Activated CD4-positive, alpha-beta T cell treated with anti-CD3 and anti-CD28 coated beads, Interleukin-2, amount 50 U/mL, for 1 hour (primary cell): ENCODE data around the gene OR2B6.

ENCODE experiments used
- DNase-seq: peaks from one replicate; pipeline ENCODE4 v3.0.0-alpha.2; 2020

Gene OR2B6

DNA sequence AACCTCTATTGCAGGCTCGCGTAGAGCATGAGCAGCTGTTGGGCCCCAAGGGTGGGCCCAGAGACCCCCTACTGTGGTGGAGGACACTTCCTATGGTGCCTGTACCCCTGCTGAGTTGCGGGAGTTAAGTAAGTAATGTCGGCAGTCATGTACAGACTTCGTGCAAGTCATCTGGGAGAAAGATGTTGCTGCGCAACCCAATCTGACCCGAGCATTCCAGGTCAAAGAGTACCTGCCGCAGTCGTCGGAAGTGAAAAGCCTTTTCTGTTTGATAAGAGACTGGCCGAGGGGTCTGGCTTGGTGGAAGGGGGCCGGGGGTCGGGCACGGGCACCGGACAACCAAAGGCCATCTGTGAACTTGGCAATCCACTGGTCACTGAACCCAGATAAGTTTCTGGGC is 44.3 kb downstream of the OR2B6 start:
- DNase-seq, result no peak

GRCh38 chr6:28001751-28002150 is 44.7 kb downstream of the OR2B6 start:
- DNase-seq, result no peak

DNA sequence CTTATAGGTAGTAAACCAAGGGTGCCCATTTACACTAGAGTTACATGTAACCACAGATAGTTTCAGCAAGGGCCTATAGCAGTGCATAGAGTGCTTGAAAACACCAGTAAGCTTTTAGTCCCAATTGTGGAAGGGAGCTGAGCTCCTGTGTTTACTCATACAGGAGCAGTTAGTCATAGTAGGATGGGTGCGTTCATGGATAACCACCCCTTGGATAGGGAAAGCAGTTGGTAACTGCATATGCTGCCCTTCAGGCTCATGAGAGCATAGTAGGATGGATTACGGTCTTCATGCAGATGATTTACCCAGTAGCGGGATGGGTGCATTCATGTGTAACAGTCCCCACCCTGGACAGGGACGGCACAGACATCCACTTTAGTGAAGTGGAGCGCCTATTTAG is 45.1 kb downstream of the OR2B6 start:
- no peak for DNase-seq

DNA sequence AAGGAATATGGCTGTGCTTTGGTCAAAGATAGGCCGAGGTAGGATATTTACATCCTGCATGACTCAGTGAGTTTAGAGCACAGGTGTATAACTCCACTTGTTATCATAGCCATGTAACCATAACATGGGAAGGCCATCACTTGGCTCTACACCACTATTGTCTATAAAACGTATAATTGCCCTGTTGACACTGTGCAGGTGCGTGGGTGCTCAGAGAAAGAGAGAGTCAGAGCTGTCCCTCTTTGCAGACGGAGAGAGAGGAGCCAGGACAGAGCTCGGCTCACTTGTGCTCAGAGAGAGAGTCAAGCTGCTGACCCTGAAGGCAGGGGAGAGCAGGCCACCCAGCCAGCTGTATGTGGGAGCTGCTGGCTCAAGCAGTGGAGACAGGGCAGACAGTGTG is 46.0 kb downstream of the OR2B6 start:
- no peak for DNase-seq

DNA sequence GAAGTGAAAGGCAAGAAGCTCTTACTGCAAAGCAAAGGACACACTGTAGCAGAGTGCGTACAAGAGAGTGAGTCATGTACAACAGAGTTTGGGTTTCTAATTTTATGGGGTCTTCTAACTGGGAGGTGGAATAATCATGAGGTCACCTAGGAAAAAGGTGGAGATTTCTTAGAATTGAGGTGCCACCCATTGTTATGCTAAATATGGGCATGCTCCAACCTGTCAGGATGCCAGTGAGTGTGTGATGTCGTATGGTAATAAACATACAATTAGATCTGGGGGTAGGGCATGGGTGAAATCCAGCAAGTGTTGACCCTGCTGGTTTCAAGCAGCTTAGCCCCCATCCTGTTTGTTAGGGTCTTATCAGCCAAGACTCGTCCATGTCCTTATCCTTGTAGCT is 46.6 kb downstream of the OR2B6 start:
- no peak for DNase-seq

DNA sequence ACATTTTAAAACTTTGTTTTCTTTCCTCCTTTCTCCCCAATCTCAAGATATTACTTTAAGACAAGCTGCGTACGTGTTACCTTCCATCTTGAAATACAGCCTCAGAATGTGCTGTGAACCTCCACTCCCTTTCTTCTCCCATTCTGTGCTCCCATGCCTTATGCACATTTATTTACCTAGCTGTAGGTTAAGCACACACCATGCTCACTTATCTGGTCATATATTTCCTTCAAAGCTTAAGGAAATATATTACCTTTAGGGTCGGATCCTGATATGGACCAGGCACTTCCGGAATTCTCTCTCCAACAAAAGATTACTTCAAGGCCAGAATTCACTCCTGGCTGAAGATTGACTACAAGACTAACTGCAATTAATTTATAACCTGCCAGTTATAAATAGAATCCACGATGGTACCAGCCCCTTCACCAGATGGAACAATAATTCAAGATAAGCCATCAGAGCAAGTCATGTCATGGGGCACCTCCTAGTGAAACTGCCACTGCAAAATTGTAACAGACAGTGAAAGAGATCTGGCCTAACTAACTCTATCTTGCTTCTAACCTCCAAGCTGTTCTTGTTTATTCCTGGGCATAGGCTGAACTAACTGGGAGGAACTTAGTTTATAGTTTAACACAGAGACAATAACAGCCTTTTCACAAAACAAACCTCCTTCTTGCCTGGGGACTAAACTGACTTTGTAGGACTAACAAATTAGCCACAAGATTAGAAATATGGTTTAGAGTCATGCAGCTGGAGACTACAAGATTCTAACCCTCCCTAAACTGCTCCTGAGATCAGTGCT is 47.5 kb downstream of the OR2B6 start:
- DNase-seq, result no peak

GRCh38 chr6:28005152-28005890 is 48.3 kb downstream of the OR2B6 start:
- DNase-seq, result no peak

GRCh38 chr6:28005975-28006374 is 48.9 kb downstream of the OR2B6 start:
- DNase-seq, result no peak
